H1 (cell line): ENCODE results near the gene TMEM185B. TPM values are rescaled to one million over a fixed set of nuclear protein-coding genes. Genes with fewer than 3 reads are reported as not detected.

ENCODE experiments used
- CTCF ChIA-PET: fragments of 300-600 bp; sonication (Branson Sonifier 250); formaldehyde crosslinking; loops from one replicate; lab custom pipeline; 2021; ENCODE audit not compliant: partially characterized antibody; lab: Charles Lee
- POLR2A ChIA-PET: fragments of 300-600 bp; sonication (Branson Sonifier 250); formaldehyde crosslinking; loops from one replicate; lab custom pipeline; 2021; ENCODE audit warnings: inconsistent platforms; ENCODE audit not compliant: partially characterized antibody; lab: Charles Lee
- DNase-seq, 2 experiments: peaks; one replicate each; pipeline versions ENCODE4 v3.0.0 to v3.0.0-alpha.2; 2010 to 2022; ENCODE audit warnings: low spot score in 2 of 2, low read depth in 1 of 2, mixed read lengths in 1 of 2
- FAIRE-seq: peaks from 2 replicates; lab custom pipeline; 2011; peaks lifted over from hg19 to GRCh38; lab: Jason Lieb, UNC
- H2AFZ ChIP-seq: 2 replicates; pipeline ENCODE4 v1.8.1; 2012; ENCODE audit warnings: low read length, inconsistent platforms
- H2AK5ac ChIP-seq: 2 replicates; pipeline ENCODE4 v1.6.1; 2013; ENCODE audit warnings: low read depth, low read length
- H2BK120ac ChIP-seq: replicated peaks from 2 replicates; pipeline ENCODE3; 2013; ENCODE audit warnings: low read depth, low read length, inconsistent platforms
- H2BK12ac ChIP-seq: 2 replicates; pipeline ENCODE4 v1.6.1; 2013; ENCODE audit warnings: low read depth, low read length
- H2BK15ac ChIP-seq: 2 replicates; pipeline ENCODE4 v1.6.1; 2013; ENCODE audit warnings: low read length
- H2BK20ac ChIP-seq: 2 replicates; pipeline ENCODE4 v1.6.1; 2013; ENCODE audit warnings: low read length
- H2BK5ac ChIP-seq: 2 replicates; pipeline ENCODE4 v1.6.1; 2013; ENCODE audit warnings: low read depth, low read length
- H3K14ac ChIP-seq: 2 replicates; pipeline ENCODE4 v1.6.1; 2013; ENCODE audit warnings: inconsistent platforms; ENCODE audit not compliant: insufficient read length
- H3K18ac ChIP-seq: 2 replicates; pipeline ENCODE4 v1.6.1; 2013; ENCODE audit warnings: low read length; ENCODE audit errors: extremely low read depth
- H3K23ac ChIP-seq: 2 replicates; pipeline ENCODE4 v1.6.1; 2013; ENCODE audit warnings: inconsistent platforms; ENCODE audit not compliant: insufficient read length
- H3K23me2 ChIP-seq: 2 replicates; pipeline ENCODE4 v1.6.1; 2013; ENCODE audit warnings: low read depth, low read length
- H3K27ac ChIP-seq: 2 replicates; pipeline ENCODE4 v1.6.1; 2011; ENCODE audit warnings: low read depth, low read length, inconsistent platforms
- H3K27me3 ChIP-seq, 4 experiments: replicated peaks in 1 of 4; 1 replicate in 1 of 4; 2 replicates in 3 of 4; pipeline versions ENCODE4 v1.6.1 to v1.8.1; 2011 to 2013; ENCODE audit warnings: low read length in 3 of 4, mild to moderate bottlenecking in 3 of 4, inconsistent platforms in 2 of 4, mixed read lengths in 2 of 4, moderate library complexity in 1 of 4; ENCODE audit not compliant: control insufficient read depth in 3 of 4, insufficient read depth in 3 of 4; ENCODE audit errors: extremely low read depth in 1 of 4
- H3K36me3 ChIP-seq, 4 experiments: 2 replicates each; pipeline versions ENCODE4 v1.6.1 to v1.8.1; 2011 to 2013; ENCODE audit warnings: mild to moderate bottlenecking in 4 of 4, low read length in 3 of 4, moderate library complexity in 2 of 4, control low read depth in 1 of 4, inconsistent platforms in 1 of 4; ENCODE audit not compliant: insufficient read depth in 4 of 4, control insufficient read depth in 2 of 4
- H3K4ac ChIP-seq: replicated peaks from 2 replicates; pipeline ENCODE3; 2013; ENCODE audit warnings: low read length, low read depth, mixed read lengths, inconsistent platforms; ENCODE audit not compliant: insufficient read length
- H3K4me1 ChIP-seq, 4 experiments: replicated peaks in 1 of 4; 1 replicate in 1 of 4; 2 replicates in 3 of 4; pipeline versions ENCODE4 v1.6.1 to v1.8.1; 2011 to 2013; ENCODE audit warnings: low read length in 3 of 4, inconsistent platforms in 2 of 4, mixed read lengths in 1 of 4; ENCODE audit not compliant: insufficient read depth in 4 of 4, control insufficient read depth in 3 of 4
- H3K4me2 ChIP-seq, 2 experiments: 2 replicates each; pipeline versions ENCODE4 v1.6.1 to v1.8.1; 2011 to 2013; ENCODE audit warnings: low read depth in 2 of 2, low read length in 2 of 2, control low read depth in 1 of 2, inconsistent platforms in 1 of 2, mild to moderate bottlenecking in 1 of 2; ENCODE audit not compliant: insufficient read depth in 1 of 2
- H3K4me3 ChIP-seq, 4 experiments: fragments of 200-600, 300-600 bp in 1 of 4; sonication (generic), shearing (Covaris generic), sonication (Bioruptor Twin) in 1 of 4; 2 replicates each; pipeline versions ENCODE4 v1.5.1 to v1.8.1; 2011 to 2016; ENCODE audit warnings: low read length in 4 of 4, low read depth in 3 of 4, control low read depth in 2 of 4, inconsistent platforms in 2 of 4, mild to moderate bottlenecking in 2 of 4, mixed read lengths in 1 of 4, moderate library complexity in 1 of 4; ENCODE audit not compliant: insufficient read depth in 2 of 4; ENCODE audit errors: extremely low read depth in 1 of 4
- H3K56ac ChIP-seq: replicated peaks from 2 replicates; pipeline ENCODE3; 2013; ENCODE audit warnings: low read depth, mild to moderate bottlenecking, mixed read lengths, low read length, inconsistent platforms; ENCODE audit not compliant: insufficient read length
- H3K79me1 ChIP-seq: 2 replicates; pipeline ENCODE4 v1.6.1; 2013; ENCODE audit warnings: low read depth, low read length, control low read depth
- H3K79me2 ChIP-seq, 2 experiments: 2 replicates each; pipeline versions ENCODE4 v1.6.1 to v1.8.1; 2012 to 2013; ENCODE audit warnings: low read length in 2 of 2, mild to moderate bottlenecking in 2 of 2, inconsistent platforms in 1 of 2; ENCODE audit not compliant: insufficient read depth in 2 of 2, control insufficient read depth in 1 of 2
- H3K9ac ChIP-seq, 4 experiments: replicated peaks in 1 of 4; 1 replicate in 1 of 4; 2 replicates in 3 of 4; pipeline versions ENCODE4 v1.6.1 to v1.8.1; 2011 to 2013; ENCODE audit warnings: low read depth in 3 of 4, low read length in 3 of 4, control low read depth in 2 of 4, mild to moderate bottlenecking in 2 of 4, moderate library complexity in 2 of 4, inconsistent platforms in 1 of 4; ENCODE audit errors: extremely low read depth in 1 of 4
- H3K9me3 ChIP-seq, 2 experiments: 2 replicates each; pipeline versions ENCODE4 v1.6.1 to v1.8.1; 2012 to 2013; ENCODE audit warnings: mild to moderate bottlenecking in 2 of 2, moderate library complexity in 2 of 2, control low read depth in 1 of 2, inconsistent platforms in 1 of 2, low read depth in 1 of 2, low read length in 1 of 2, mixed read lengths in 1 of 2; ENCODE audit not compliant: insufficient read depth in 2 of 2
- H4K20me1 ChIP-seq, 2 experiments: replicated peaks in 1 of 2; 2 replicates each; pipeline versions ENCODE3 to v1.8.1; 2011 to 2013; ENCODE audit warnings: inconsistent platforms in 2 of 2, low read length in 2 of 2, mild to moderate bottlenecking in 1 of 2; ENCODE audit not compliant: insufficient read depth in 2 of 2, control insufficient read depth in 1 of 2
- H4K5ac ChIP-seq: 2 replicates; pipeline ENCODE4 v1.6.1; 2013; ENCODE audit warnings: low read length, low read depth, mixed read lengths, inconsistent platforms; ENCODE audit not compliant: insufficient read length
- H4K8ac ChIP-seq: 2 replicates; pipeline ENCODE4 v1.8.0; 2013; ENCODE audit warnings: mild to moderate bottlenecking, moderate library complexity, low read length, inconsistent platforms; ENCODE audit not compliant: insufficient read depth; ENCODE audit errors: extremely low read depth
- H4K91ac ChIP-seq: replicated peaks from 2 replicates; pipeline ENCODE3; 2013; ENCODE audit warnings: low read length, mixed read lengths, inconsistent platforms; ENCODE audit not compliant: insufficient read length
- RFX5 ChIP-seq: IDR thresholded peaks from 2 replicates; pipeline ENCODE4 v1.6.1; 2011; ENCODE audit warnings: low read depth, low read length, improper control_type of control experiment, borderline replicate concordance
- WGBS, 2 experiments: shearing (Covaris generic) in 1 of 2; methylation state at CpG; one replicate each; pipeline versions ENCODE4 v1.1.6 to v1.1.7; 2013 to 2015; ENCODE audit warnings: low lambda C conversion rate in 2 of 2, mixed read lengths in 2 of 2, inconsistent platforms in 1 of 2, low coverage in 1 of 2, missing lambda C conversion rate in 1 of 2; ENCODE audit not compliant: insufficient replicate concordance in 2 of 2, insufficient coverage in 1 of 2, insufficient read length in 1 of 2; ENCODE audit errors: extremely low coverage in 1 of 2, missing lambda C conversion rate in 1 of 2; 5-methylcytosine and 5-hydroxymethylcytosine counted together
- polyA plus RNA-seq, 7 experiments: library from polyadenylated mRNA; depleted of rRNA in 3 of 7; stranded (reverse) in 5 of 7; unstranded in 2 of 7; fragments of >200 nt in 5 of 7; fragments of 200-250 nt in 2 of 7; gene quantifications; 1 replicate in 5 of 7; 2 replicates in 1 of 7; 4 replicates in 1 of 7; pipeline versions ENCODE4 v1.2.1 to v1.2.3, GENCODE V29; 2011 to 2013; ENCODE audit warnings: missing spikeins in 2 of 7, mixed read lengths in 2 of 7
- total RNA-seq: library from RNA; stranded (reverse); fragmentation: NEBNext Ultra II Directional; extraction: Animal tissue kit (Norgen Biotek cat#: 25700); gene quantifications from 2 replicates; pipeline ENCODE4 v1.2.1, GENCODE V29; 2021

TMEM185B gene
- total and polyA plus RNA-seq, 2 of the 8 experiments (the other 6 are each of a cell fraction or from before 2014, with no cell fraction given) = 13.5 to 14.0 TPM

GRCh38 chr2:120243875-120244553, 20.8 kb upstream of the TMEM185B start:
- no peak overlapping the region for H3K23ac ChIP-seq
- H2BK15ac ChIP-seq = no peak overlapping the region
- H2AK5ac ChIP-seq = no peak overlapping the region
- H3K79me1 ChIP-seq = no peaks in the 10 kb centered on the region
- DNase-seq (no peak), FAIRE-seq (no peak)
- no peak overlapping the region for H4K5ac ChIP-seq
- POLR2A ChIA-PET = interaction anchor here (0.9 kb wide), 1 partner anchor 24 kb away, joined by 3 read pairs; no protein-coding TSS in a partner anchor
- no peak overlapping the region for H2BK120ac ChIP-seq
- H3K18ac ChIP-seq = no peak overlapping the region
- no peak overlapping the region for H3K9ac ChIP-seq
- H3K4me3 ChIP-seq = no peak overlapping the region
- no peaks in the 10 kb centered on the region for H3K79me2 ChIP-seq
- H3K14ac ChIP-seq = no peak overlapping the region
- no peak overlapping the region for H3K4ac ChIP-seq
- peaks cover 0 to 6% (median 0%) of the 10 kb centered on the region in 4 experiments; a peak in 4 of 7 replicates for H3K27me3 ChIP-seq
- no peaks in the 10 kb centered on the region for H3K9me3 ChIP-seq
- no peak overlapping the region for H3K4me2 ChIP-seq
- peaks cover 0 to 1% of the 10 kb centered on the region in 2 experiments for H4K20me1 ChIP-seq
- H4K8ac ChIP-seq = no peak overlapping the region
- H3K27ac ChIP-seq = no peak overlapping the region
- no peak overlapping the region for H3K56ac ChIP-seq
- CTCF ChIA-PET = interaction anchor here (1.1 to 1.7 kb wide), 7 partner anchors 16 to 73 kb away, joined by 3 to 6 read pairs (median 3); no protein-coding TSS in a partner anchor
- H2BK5ac ChIP-seq = peak overlapping the region; percentile 20; the same call in 1 of the 2 replicates
- H2BK20ac ChIP-seq = no peak overlapping the region
- H3K23me2 ChIP-seq = no peaks in the 10 kb centered on the region; the same call in 1 of the 2 replicates
- 91% methylated on average over 9 of the region's 9 CpGs; no CpG with 5 or more reads in 1 of the 2 experiments for WGBS, 2 experiments
- H3K36me3 ChIP-seq = no peaks in the 10 kb centered on the region
- no peak overlapping the region for H2AFZ ChIP-seq
- H4K91ac ChIP-seq = no peak overlapping the region
- peaks cover 7 to 27% (median 20%) of the 10 kb centered on the region in 4 experiments for H3K4me1 ChIP-seq
- no peak overlapping the region; the same call in 1 of the 2 replicates for H2BK12ac ChIP-seq
- no peak for TF ChIP-seq RFX5
